Cardiac muscle cell (in vitro differentiated cells and primary cell): ENCODE measurements around the gene TRMT13. TPM values are rescaled to one million over a fixed set of nuclear protein-coding genes. Genes with fewer than 3 reads are reported as not detected.
"Not testable (repeated sequence)": the region's sequence is repeated elsewhere in the genome, so short reads cannot be mapped to it uniquely, and the experiment has no call there.

Experiments used
- DNase-seq, 2 donors: peaks; one replicate each; pipeline versions ENCODE4 v3.0.0 to v3.0.0-alpha.2; 2010 to 2017; ENCODE audit warnings: low read depth in 1 of 2, low spot score in 1 of 2
- H3K27ac ChIP-seq: fragments of 200-600 bp; sonication (generic); 2 replicates; pipeline ENCODE4 v1.5.1; 2016
- H3K27me3 ChIP-seq: fragments of 200-600 bp; sonication (generic); 2 replicates; pipeline ENCODE4 v1.6.0; 2016; ENCODE audit warnings: control low read depth
- H3K36me3 ChIP-seq: fragments of 200-600 bp; sonication (generic); 2 replicates; pipeline ENCODE4 v1.5.1; 2016; ENCODE audit warnings: control low read depth
- H3K4me1 ChIP-seq: fragments of 200-600 bp; sonication (generic); 2 replicates; pipeline ENCODE4 v1.8.1; 2017; ENCODE audit warnings: low read depth, mild to moderate bottlenecking, mixed run types
- H3K4me3 ChIP-seq: fragments of 200-600 bp; sonication (generic); 2 replicates; pipeline ENCODE4 v1.5.1; 2016; ENCODE audit warnings: mild to moderate bottlenecking
- H3K9me3 ChIP-seq: fragments of 200-600 bp; sonication (generic); 2 replicates; pipeline ENCODE4 v1.5.1; 2017; ENCODE audit warnings: low read depth, mild to moderate bottlenecking, control low read depth
- polyA plus RNA-seq: library from polyadenylated mRNA; unstranded; fragments of >200 nt; fragmentation: Nextera tagmentation; extraction: Ambion mirVana; gene quantifications from 2 replicates; pipeline ENCODE4 v1.2.1, GENCODE V29; 2016
- total RNA-seq: library from RNA; depleted of rRNA; stranded (reverse); fragments of >200 nt; gene quantifications from 2 replicates; pipeline ENCODE4 v1.2.3, GENCODE V29; 2016
- TF ChIP-seq, protein P1 (sequence below): IDR thresholded peaks from 2 replicates; pipeline ENCODE4 v1.5.1; 2012; ENCODE audit warnings: low read depth, mild to moderate bottlenecking, low read length

Gene TRMT13
- total and polyA plus RNA-seq, 2 experiments from 2014 or later, result 15.0 to 15.8 TPM

DNA sequence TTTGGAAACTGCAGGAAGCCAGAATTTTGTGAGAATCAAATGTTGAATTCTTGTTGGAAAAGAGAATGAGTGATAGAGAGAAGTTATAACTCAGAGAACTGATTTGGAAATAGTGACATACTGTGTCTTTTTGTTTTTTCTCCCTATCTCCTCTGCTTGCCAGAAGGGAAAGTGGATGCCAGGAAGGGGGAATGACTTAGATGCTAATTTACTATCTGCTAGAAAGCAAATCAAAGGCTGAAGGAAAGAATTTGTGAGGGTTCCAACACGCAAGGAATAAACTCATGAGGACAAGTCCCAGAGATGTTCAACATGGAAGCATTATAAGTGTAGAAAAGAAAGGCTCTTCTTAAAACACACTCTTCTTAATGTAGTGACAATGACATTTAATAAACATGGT, 65.6 kb downstream of the TRMT13 start:
- Histone ChIP-seq H3K4me1 (no peaks in the 10 kb centered on the region), H3K9me3 (no peaks in the 10 kb centered on the region), H3K36me3 (peaks cover 15% of the 10 kb centered on the region), H3K27ac (no peak overlapping the region), H3K27me3 (no peaks in the 10 kb centered on the region), H3K4me3 (no peak overlapping the region)
- no peak for DNase-seq
- TF ChIP-seq, protein P1, sequence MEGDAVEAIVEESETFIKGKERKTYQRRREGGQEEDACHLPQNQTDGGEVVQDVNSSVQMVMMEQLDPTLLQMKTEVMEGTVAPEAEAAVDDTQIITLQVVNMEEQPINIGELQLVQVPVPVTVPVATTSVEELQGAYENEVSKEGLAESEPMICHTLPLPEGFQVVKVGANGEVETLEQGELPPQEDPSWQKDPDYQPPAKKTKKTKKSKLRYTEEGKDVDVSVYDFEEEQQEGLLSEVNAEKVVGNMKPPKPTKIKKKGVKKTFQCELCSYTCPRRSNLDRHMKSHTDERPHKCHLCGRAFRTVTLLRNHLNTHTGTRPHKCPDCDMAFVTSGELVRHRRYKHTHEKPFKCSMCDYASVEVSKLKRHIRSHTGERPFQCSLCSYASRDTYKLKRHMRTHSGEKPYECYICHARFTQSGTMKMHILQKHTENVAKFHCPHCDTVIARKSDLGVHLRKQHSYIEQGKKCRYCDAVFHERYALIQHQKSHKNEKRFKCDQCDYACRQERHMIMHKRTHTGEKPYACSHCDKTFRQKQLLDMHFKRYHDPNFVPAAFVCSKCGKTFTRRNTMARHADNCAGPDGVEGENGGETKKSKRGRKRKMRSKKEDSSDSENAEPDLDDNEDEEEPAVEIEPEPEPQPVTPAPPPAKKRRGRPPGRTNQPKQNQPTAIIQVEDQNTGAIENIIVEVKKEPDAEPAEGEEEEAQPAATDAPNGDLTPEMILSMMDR, result no peak

DNA sequence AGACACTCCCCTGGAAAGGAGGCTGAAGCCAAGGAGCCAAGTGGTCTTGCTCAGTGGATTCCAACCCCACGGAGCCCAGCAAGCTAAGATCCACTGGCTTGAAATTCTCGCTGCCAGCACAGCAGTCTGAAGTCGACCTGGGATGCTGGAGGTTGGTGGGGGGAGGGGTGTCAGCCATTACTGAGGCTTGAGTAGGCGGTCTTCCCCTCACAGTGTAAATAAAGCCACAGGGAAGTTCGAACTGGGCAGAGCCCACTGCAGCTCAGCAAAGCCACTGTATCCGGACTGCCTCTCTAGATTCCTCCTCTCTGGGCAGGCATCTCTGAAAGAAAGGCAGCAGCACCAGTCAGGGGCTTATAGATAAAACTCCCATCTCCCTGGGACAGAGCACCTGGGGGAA, 67.1 kb downstream of the TRMT13 start:
- H3K27ac ChIP-seq, result peak overlapping the region; percentile 3
- H3K36me3 ChIP-seq, result peaks cover 11% of the 10 kb centered on the region
- not testable (repeated sequence) for DNase-seq, H3K27me3 ChIP-seq, H3K9me3 ChIP-seq, H3K4me1 ChIP-seq, H3K4me3 ChIP-seq

Other genes starting within 250 kb of the TRMT13 start
- 7.7 and 12.1 TPM in 2 replicates for gene SLC35A3, start 163.2 kb upstream of the TRMT13 start, total RNA-seq
- 7.8 and 11.0 TPM in 2 replicates for gene SLC35A3, start 163.2 kb upstream of the TRMT13 start, polyA plus RNA-seq
- 1.8 and 4.2 TPM in 2 replicates for gene SASS6, start 233 bp upstream of the TRMT13 start, total RNA-seq
- gene SASS6, start 233 bp upstream of the TRMT13 start, polyA plus RNA-seq, result 2.5 and 3.3 TPM in 2 replicates
- 13.3 and 17.3 TPM in 2 replicates for gene LRRC39, start 45.1 kb downstream of the TRMT13 start, total RNA-seq
- gene LRRC39, start 45.1 kb downstream of the TRMT13 start, polyA plus RNA-seq, result 11.6 and 19.9 TPM in 2 replicates
- 4.8 and 5.8 TPM in 2 replicates for gene DBT, start 116.7 kb downstream of the TRMT13 start, total RNA-seq
- gene DBT, start 116.7 kb downstream of the TRMT13 start, polyA plus RNA-seq, result 9.1 and 9.3 TPM in 2 replicates
- gene RTCA, start 133.1 kb downstream of the TRMT13 start, total RNA-seq, result 34.2 and 36.1 TPM in 2 replicates
- 40.5 and 45.0 TPM in 2 replicates for gene RTCA, start 133.1 kb downstream of the TRMT13 start, polyA plus RNA-seq
- 16.9 and 18.1 TPM in 2 replicates for gene CDC14A, start 219.3 kb downstream of the TRMT13 start, total RNA-seq
- gene CDC14A, start 219.3 kb downstream of the TRMT13 start, polyA plus RNA-seq, result 9.6 and 14.3 TPM in 2 replicates